ENCODE measurements around the gene SNX15.
"Not testable (repeated sequence)": the region's sequence is repeated elsewhere in the genome, so short reads cannot be mapped to it uniquely, and the experiment has no call there.

The SNX15 gene

DNA sequence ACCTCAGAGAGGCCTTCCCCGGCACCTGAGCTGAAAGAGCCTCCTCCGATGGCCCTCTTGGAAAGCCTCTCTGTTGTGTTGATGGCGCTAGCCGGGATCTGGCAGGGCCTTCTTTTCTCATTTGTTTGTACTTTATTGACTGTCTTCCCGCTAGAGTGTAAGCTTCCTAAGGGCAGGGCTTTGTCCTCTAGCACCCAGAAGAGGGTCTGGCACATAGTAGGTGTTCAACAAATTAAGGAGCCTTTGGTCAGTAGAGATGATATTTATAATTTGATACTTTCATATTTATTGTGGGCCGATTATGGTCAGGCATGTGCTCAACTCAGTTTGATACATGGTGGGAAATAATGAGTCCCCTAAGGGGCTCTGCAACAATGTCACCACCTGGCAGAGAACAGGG lies 9.3 kb upstream of the SNX15 start:
- DNase-seq, result no peak

DNA sequence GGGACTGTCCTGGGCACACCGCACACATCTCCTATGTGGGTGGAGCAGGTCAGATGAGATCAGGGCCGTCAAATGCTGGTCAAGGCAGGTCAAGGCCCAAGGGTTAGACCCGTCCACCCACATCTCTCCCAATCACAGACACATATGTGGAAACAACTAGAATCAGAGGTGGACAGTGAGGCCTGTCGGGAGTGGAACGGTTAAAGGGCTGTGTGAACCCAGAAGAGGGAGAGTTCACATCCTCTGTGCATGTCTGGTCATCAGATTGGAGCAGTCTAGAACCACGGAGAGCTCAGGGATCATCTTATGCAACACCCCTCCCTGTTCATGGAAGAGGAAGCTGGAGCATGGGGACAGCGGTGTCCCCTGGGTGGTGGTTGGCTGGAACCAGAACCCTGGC lies 7.4 kb upstream of the SNX15 start:
- no peak for DNase-seq

DNA sequence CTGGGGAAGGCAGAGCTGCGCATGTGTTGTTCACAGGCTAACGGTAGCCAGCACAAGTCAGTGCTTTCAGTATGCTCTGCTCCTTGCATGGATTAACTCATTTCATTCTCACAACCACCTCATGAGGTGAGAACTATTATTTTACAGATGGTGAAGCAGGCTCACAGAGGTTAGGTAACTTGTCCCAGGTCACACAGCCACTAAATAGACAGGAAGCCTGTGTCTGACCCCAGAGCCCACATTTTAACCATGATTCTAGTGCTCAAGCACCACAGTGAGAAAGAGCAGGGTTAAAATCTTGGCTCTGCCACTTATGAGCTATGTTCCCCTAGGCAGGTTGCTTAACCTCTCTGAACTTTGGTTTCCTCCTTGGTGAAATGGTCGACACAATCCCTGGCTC lies 6.2 kb upstream of the SNX15 start:
- DNase-seq, result no peak

DNA sequence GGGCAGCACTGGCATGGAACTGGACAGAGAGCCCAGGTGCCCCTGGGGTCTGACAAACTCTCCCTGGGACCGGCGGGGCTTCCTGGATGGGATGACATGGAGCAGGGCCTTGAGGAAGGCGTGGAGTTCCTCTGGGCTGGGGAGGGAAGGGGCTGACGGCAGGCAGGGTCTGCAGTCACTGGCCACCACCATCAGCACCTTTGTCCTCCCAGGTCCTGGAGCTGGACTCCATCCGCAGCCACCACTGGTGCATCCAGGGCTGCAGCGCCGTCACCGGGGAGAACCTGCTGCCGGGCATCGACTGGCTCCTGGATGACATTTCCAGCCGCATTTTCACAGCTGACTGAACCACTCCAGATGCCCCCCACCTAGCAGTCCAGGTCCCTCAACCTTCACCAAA lies 5.7 kb upstream of the SNX15 start:
- DNase-seq, result no peak

DNA sequence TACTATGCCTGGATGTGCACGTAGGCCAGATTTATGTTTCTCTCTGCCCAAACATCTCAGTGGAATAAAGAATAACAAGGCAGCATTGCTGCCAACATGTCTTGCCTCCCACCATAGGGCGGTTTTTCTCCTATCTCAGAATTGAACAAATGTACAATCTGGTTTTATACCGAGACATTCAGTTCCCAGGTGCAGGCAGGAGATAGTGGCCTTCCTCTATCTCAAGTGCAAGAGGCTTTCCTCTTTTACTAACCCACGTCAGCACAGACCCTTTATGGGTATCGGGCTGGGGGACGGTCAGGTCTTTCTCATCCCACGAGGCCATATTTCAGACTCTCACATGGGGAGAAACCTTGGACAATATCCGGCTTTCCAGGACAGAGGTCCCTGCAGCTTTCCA lies 3.7 kb upstream of the SNX15 start:
- not testable (repeated sequence) for DNase-seq

DNA sequence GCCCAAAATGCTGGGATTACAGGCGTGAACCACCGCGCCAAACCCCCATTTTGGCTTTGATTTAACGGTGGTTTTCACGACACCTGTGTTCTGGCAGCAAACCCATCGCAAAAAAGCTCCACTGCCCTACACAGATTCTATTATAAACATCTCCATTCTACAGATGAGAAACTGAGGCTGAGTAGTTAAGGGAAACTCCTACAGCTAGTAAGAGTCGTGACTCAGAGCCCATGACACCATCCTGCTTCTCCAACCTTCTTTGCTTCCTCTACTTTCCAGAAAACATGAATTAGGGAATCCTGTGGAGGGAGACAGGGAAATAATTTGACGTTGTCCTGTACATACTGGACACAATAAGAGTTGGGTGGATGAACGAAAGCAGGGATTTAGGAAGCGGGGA lies 429 bp upstream of the SNX15 start:
- DNase-seq, result no peak

DNA sequence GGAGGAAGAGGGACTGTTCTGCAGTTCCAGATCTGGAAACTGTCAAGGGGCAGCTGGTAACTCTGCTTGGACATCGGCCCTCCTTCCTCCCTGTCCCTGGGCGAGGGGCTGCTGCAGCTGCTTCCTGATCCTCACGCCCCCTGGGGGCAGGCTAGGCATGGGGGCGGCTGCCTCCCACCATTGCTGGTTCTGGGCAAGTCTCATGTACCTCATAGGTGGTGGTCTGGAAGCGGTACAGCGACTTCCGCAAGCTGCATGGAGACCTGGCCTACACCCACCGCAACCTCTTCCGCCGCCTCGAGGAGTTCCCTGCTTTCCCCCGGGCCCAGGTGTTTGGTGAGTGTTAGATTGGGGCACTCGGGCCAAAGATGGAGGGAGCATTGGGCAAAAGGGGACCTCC lies 5.0 kb downstream of the SNX15 start:
- no peak for DNase-seq

DNA sequence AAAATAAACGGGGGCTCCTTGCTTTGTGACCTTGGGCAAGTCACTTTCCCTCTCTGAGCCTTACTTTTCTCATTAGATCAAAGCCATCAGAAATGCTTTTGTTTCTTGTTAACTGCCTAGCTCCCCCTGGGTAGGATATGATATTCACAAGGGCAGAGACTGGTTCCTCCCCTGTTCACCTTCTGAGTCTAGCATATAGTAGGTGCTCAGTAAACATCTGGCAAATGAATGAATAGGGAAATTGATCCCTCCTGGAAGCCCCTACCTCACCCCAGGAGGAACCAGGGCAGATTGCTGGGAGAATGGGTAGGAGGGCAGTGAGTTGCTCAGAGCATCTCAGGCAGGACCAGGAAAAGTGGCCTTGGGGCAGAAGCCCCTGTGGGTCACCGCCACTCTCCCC lies 7.2 kb downstream of the SNX15 start:
- no peak for DNase-seq

DNA sequence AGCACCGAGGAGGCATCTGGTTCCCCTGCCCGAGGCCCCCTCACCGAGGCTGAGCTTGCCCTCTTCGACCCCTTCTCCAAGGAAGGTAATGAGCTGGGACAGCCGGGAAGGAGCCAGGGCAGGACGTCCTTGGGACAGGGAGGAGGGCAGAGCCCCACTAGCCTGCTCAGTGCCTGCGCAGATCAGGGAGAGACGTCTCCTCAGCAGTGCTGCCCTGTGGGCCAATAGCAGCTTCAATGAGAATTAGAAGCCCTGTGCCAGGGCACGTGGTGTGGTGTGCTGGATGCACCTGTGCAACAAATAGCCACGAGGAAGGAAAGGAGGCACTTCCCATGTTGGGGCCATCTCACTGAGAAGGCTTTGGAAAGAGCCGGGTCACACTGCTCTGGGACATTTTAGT lies 8.3 kb downstream of the SNX15 start:
- no peak for DNase-seq

DNA sequence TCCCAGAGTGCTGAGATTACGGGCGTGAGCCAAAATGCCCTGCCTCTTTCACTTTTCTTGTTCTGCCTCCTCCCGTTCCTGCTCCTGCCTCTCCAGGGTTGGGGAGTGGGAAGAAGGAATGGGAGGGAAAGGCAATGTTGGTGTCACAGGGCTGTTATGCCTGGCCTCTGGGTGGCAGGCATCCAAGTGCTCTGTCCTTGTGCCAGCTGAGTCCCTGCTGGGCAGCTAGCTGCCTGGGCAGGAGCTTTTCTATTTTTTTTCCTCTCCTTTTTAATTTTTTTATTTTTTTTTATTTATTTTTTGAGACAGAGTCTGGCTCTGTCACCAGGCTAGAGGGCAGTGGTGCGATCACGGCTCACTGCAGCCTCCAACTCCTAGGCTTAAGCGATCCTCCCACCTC lies 9.7 kb downstream of the SNX15 start:
- DNase-seq, result no peak

DNA sequence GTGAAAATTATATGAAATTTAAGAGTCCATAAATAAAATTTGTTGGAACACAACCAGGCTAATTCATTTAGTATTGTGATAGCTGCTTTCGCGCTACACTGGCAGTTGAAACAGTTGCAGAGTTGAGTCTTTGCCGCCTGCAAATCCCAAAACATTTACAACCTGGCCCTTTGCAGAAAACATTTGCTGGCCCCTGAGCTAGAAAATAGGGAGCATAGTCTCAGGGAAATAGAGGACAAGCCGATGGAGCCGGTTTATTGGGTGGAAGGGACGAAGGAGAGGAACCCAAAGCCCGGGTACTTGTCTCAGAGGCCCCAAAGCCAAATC lies 13.2 kb downstream of the SNX15 start:
- no peak for DNase-seq

DNA sequence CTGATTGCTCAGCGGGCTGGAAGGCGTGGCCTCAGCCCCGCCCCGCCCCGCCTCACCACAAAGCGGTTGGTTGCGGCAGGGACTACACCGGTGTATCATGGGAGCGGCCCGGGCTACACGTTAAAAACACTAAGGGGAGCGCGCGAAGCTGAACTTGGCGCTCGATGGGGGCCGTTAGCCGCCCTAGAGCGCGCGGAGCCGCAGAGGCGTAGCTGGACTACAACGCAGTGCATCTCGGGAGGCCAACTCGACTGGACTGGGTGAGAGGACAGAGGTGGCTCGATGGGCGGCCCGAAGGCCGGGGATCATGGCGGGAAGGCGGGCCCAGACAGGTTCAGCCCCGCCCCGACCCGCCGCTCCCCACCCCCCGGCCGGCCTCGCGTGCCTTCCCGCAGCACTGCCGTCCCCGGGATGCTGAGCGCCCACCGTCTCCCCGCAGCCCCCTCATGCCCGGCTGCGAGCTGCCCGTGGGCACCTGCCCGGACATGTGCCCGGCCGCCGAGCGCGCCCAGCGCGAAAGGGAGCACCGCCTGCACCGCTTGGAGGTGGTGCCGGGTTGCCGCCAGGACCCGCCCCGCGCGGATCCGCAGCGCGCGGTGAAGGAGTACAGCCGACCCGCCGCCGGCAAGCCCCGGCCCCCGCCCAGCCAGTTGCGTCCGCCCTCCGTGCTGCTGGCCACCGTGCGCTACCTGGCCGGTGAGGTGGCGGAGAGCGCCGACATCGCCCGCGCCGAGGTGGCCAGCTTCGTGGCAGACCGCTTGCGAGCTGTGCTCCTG lies 13.8 kb downstream of the SNX15 start, which contains the start of gene SAC3D1:
Gene SAC3D1 (plus strand): TSS at position 364 of the 776 bp plus-strand sequence. CDS start 83 bp downstream, at position 447.
- peak; percentile 91 to 92 for DNase-seq

DNA sequence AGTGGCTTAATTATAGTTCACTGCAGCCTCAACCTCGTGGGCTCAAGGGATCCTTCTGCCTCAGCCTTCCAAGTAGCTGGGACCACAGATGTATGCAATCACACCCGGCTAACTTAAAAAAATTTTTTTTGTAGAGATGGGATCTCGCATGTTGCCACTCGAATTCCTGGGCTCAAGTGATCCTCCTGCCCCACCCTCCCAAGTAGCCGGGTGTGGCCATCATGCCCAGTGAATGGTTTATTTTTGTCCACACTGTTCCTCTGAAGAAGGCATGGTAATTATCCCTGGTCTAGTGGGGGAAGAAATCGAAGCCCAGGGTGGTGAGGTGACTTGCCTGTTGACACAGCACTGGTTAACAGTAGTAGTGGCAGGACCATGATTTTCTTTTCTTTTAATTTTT lies 15.7 kb downstream of the SNX15 start:
- DNase-seq, result no peak

DNA sequence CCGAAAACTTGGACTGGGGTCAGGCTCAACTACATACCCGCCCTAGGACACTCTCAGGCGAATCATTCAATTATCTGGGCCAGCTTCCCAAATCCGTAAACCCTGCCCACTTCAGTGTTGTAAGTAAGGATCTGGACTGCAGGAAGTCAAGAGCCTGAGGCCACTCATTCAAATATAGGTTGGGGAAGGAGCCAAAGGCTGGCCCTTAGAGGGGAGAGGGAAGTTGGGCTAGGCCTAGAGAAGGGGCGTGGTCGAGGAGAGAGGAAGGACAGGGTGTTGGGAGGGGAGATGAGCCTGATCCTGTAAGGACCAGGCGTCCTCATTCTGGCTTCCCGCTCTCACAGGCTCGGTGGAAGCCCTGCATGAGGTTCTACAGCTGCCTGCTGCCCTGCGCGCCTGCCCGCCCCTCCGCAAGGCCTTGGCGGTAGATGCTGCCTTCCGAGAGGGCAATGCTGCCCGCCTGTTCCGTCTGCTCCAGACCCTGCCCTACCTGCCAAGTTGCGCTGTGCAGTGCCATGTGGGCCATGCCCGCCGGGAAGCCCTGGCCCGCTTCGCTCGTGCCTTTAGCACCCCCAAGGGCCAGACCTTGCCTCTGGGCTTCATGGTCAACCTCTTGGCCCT lies 16.8 kb downstream of the SNX15 start:
- DNase-seq, result no peak

DNA sequence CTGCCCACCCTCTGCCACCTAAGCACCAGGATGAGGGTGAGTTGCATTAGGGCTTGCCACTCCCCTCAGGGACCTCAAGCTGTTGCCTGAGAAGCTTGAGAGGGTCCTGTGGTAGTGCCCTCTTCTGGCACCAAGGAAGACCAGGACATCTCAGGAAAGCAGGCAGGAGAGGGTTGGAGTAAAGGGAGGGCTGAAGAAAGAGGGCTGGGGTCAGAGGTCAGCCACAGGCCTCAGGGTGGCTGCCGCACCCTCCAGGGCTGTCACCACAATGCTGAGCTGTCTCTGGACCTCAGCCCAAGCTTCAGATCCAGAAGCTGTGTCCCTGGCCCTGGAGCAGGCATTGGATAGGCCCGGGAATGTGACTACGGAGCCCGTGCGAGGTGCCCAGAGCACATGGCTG lies 17.8 kb downstream of the SNX15 start:
- DNase-seq, result no peak

DNA sequence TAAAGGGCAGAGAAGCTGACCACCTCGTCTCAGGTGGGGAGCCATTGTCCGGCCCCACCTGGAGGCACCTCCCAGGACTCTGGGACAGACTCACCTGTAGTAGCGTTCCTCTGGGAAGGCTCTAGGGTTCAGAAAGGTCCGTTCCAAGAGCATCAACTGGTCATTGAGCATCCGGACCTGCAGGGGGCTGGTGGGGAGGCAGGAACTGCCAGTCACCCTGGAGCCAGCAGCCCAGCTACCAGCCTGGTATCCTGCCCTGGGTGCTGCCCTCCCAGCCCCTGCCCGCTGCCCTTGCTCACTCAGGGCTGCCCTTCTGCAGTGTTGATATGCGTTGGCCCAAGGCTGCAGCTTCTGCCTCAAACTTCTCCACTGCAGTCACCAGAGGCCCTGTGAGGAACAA lies 18.5 kb downstream of the SNX15 start:
- DNase-seq, result no peak

DNA sequence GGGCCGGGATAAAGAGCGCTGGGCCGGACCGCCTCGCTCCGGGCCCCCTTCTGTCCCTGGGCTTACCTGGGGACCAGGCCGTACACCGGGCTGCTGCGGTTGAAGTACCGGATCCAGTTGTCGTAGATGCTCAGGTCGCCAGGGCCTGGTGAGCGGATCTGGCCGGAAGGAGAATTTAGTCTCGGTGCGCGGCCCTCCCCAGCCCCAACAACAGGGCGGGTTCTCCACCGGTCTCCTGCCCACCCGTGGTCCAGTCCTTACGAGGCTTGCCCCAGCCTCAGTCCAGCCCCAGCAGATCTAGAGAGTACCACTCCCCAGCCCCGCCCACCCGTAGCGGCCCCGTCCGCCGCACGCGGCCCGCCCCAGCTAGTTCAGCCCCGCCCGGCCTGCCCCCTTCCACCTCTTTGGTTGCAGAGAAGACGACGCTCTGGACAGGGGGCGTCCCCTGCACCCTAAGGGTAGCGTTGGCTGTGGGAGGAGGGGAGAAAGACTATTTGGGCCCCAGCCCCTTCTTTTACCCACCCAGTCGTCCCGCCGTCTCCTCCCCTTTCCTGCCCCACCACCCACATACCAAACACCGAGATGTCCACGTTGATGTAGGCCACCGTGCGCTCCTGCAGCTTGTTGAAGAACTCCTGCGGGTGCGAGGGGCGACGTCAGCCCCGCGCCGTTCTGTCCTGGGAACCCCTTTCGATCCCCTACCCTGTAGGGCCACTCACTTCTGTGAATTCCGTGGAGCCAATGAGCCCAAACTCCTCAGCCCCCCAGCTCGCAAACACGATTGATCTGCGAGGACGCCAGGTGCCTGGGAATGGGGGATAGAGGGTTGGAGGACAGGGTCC lies 20.6 kb downstream of the SNX15 start:
- no peak for DNase-seq

DNA sequence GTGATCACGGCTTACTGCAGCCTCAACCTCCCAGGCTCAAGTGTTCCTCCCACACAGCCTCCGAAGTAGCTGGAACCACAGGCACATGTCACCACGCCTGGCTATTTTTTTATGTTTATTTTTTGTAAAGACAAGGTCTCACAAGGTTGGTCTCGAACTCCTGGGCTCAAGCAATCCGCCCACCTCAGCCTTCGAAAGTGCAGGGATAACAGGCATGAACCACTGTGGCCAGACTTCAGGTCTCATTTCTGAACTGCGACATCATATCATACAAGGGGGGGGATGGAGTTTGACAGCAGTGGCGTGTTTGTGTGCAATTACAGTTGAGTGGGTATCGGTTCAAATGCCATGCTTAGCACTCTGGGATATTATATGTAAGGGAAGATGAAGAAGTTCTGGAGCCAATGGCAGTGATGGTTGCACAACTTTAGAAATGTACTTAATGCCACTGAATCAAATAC lies 24.2 kb downstream of the SNX15 start:
- no peak for DNase-seq

DNA sequence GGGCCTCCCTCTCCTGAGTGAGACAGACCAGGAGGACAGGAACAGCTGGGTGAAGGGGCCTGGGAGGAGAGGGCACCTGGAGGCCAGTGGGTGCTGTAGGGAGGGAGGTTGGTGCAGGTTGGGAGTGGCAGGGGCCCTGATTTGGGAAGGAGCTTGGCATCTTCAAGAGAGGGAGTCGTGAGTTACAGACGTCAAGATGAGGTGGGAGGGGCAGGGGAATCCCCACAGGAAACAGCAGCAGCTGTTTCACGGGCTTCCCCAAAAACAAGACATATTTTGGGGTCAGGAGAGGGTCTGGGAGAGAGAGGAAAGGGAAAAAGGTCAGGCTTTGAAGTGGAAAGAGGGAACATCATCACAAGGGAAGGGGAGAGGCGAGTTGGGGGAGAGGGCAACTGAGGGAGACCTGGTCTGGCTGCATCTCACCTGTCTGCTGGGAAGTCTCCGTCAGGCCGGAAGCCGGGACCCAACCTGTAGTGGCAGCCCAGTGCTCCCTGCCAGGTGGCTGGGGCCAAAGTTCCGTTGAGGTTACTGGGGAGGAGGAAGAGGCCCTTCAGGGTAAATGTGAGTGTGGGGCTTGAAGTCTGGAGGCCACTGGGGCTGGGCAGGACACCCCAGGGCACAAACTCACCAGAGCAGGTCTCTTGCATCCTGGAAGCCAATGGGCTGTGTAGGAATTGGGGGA lies 26.7 kb downstream of the SNX15 start:
- DNase-seq, result no peak

DNA sequence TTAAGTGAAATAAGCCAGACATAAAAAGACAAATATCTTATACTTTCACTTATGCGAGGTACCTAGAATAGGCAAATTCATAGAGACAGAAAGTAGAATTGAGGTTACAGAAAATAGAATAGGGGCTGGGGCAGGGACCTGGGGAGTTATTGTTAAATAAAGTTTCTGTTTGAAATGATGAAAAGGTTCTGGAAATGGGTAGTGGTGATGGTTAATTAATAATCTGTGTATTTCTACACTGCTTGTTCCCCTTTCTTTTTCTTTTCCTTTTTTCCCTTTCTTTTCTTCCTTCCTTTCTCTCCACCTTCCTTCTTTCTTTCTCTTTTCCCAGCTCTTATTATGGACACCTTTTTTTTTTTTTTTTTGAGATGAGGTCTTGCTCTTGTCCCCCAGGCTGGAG lies 28.3 kb downstream of the SNX15 start:
- no peak for DNase-seq

DNA sequence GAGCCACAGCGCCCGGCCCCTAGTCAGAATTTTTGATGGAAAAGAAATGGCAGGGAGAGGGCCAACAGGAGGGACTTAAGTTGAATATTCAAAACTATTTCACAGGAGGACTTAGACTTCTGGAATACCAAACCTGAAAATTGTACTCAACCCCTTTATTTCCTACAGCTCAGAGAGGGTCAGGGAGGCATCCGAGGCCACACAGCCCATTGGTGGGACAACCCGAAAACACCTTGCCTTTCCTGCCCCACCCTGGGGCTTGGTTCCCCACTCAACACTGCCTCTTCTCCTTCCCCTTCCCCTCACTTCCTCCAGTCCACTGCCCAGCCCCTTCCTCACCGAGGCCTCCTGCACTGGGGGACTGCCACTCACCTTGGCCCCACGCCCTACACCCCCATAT lies 29.8 kb downstream of the SNX15 start:
- no peak for DNase-seq

DNA sequence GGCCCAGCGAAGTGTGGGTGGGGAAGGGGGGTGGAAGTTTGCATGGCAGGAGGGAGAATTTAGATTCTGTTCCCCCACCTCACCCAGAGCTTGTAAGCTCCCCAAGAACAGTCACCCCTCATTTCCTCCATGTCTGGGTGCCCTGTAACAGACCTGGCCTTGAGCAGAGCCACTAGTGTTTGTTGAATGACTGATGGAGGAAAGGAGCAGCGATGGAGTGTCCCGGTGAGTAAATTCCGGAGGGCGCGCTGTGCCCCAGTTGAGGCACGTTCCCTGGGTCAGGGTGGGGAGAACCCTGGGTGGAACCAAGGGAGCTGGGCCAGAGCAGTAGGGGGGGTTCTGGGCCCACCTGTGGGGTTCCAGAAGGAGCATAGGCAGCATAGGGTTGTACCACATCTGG lies 30.3 kb downstream of the SNX15 start:
- DNase-seq, result no peak

DNA sequence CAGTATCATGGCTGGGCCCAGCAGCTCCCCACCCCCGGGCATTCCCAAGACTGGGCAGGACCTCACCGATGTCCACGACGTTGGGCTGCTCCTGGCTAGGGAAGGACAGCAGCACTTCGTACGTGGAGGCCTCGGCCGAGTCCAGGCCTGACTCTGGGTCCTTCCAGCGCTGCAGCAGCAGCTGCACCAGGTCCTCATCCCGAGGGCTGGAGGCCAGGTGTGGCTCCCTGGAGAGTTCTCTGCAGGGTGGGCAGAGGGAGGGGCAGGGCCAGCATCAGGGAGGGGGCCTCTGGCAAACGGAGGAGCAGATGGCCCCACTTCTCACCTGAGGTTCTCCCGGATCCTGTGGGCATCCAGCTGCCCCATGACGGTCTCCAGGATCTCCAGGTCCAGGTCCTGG lies 30.8 kb downstream of the SNX15 start:
- no peak for DNase-seq
